Measurements from ENCODE around the gene EYS.

The EYS gene

DNA sequence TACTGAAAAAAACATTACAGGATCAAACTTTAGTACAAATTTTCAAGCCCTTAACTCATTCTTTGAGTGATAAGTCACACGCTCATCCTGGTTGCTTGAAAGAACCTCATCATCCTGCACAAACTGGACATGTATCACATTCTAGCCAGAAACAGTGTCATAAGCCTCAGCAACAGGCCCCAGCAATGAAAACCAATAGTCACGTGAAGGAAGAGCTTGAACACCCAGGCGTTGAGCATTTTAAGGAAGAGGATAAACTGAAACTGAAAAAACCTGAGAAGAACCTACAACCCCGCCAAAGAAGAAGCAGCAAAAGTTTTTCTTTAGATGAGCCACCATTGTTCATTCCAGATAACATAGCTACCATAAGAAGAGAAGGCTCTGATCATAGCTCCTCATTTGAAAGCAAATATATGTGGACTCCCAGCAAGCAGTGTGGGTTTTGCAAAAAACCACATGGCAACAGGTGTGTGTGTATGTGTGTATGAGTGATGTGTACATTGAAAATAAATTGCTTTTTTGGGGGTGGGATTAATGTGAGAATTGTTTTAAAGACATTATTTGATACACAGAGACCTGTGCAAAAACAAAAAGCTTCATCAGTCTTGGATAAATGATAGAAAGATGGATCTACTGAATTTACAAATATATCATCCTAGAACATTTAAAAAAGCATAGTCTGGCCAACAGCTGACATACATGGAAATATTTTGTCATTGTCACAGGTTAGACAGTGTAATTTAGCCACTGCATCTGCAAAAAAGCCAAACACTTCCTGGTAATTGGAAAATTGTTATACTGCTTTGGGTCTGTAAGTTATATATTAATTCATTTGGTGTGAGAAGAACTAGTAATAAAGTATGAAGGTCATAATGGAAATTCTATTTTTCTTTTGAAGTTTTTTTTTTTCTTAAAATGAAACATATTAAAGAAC is 2021.3 kb downstream of the EYS start:
- TF ChIP-seq, protein P1, sequence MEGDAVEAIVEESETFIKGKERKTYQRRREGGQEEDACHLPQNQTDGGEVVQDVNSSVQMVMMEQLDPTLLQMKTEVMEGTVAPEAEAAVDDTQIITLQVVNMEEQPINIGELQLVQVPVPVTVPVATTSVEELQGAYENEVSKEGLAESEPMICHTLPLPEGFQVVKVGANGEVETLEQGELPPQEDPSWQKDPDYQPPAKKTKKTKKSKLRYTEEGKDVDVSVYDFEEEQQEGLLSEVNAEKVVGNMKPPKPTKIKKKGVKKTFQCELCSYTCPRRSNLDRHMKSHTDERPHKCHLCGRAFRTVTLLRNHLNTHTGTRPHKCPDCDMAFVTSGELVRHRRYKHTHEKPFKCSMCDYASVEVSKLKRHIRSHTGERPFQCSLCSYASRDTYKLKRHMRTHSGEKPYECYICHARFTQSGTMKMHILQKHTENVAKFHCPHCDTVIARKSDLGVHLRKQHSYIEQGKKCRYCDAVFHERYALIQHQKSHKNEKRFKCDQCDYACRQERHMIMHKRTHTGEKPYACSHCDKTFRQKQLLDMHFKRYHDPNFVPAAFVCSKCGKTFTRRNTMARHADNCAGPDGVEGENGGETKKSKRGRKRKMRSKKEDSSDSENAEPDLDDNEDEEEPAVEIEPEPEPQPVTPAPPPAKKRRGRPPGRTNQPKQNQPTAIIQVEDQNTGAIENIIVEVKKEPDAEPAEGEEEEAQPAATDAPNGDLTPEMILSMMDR (IDR thresholded peaks at IDR 0.05), result no peak
- no peak for DNase-seq (ENCODE audit: low spot score)
- Histone ChIP-seq H3K27ac (no peak overlapping the region), H3K4me3 (no peak overlapping the region)

DNA sequence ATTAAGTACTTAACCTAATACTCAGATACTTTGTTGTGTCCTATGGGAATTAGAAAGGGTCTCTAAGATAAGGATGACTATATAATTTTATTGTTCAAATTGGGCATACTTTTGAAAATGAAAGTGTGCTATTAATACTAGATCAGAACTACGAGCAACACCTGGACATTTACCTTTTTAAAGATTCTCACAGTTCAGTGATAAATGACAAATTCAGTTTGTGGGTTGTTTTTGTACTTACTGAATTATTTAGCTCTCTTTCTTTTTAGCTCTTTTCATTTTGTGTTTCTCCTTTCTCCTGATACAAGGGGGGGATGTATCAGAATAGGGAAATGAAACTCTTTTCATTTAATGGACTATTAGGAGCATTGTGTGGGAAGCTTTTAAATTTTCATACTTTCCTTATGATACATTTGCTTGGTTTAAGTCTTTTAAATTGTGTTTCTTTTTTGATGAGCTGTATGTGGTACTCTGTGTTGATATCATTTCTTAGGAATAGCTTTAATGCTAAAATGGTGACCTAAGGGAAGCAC is 2023.9 kb downstream of the EYS start:
- Histone ChIP-seq H3K27ac (no peak overlapping the region), H3K4me3 (no peak overlapping the region)
- TF ChIP-seq, protein P1 (IDR thresholded peaks at IDR 0.05), result no peak
- DNase-seq (ENCODE audit: low spot score), result no peak

DNA sequence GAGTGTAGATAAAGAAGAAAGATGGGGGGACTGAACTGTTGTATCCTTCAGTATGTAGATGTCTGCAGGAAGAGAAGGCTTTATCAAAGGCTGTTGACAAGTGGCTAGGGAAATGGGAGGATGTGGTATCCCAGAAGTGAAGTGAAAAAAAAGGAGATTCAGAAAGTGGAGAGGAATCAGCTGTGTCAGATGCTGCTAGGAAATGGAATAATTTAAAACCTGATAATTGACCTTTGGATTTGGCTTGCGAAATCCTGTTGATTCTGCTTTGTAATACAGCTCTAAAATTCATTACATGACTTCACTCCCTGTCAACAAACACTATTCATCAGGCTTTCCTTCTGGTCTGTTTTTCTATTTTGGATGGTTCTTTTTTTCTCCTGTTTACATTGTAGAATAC is 2029.7 kb downstream of the EYS start:
- no peak overlapping the region for H3K27ac ChIP-seq
- TF ChIP-seq, protein P1 (IDR thresholded peaks at IDR 0.05), result no peak
- no peak for DNase-seq (ENCODE audit: low spot score)
- no peak overlapping the region for H3K4me3 ChIP-seq

DNA sequence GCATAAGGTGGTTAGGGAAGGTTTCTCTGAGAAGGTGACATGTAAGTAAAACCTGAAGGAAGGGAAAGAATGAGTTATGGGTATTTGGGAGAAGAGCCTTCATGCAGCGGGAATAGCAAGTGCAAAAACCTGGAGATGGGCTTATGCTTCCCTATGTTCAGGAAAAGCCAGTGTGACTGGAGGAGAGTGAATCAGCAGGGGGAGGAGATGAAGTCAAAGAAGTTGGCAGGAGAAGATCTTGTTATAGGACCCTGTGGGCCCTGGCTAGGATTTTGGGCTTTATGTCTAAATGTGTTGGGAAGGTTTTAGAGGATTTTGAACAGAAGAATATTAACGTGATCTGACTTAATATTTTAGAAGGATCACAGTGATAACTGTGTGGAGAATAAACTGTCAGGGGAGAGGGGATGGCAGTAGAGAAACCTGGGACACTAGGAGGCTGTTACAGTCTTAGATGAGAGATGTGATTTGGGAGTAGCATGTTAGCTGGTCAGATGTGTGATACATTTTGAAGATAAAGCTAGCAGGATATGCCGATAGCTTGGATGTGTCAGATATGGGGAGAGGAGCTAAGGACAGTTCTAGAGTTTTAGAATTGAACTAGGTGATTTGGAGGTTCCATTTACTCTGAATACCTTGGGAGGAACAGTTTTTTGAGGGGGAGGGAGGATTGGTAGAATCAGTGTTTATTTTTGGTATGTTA is 2030.5 kb downstream of the EYS start:
- DNase-seq (ENCODE audit: low spot score), result no peak
- Histone ChIP-seq H3K4me3 (no peak overlapping the region), H3K27ac (no peak overlapping the region)
- TF ChIP-seq, protein P1 (IDR thresholded peaks at IDR 0.05), result no peak

DNA sequence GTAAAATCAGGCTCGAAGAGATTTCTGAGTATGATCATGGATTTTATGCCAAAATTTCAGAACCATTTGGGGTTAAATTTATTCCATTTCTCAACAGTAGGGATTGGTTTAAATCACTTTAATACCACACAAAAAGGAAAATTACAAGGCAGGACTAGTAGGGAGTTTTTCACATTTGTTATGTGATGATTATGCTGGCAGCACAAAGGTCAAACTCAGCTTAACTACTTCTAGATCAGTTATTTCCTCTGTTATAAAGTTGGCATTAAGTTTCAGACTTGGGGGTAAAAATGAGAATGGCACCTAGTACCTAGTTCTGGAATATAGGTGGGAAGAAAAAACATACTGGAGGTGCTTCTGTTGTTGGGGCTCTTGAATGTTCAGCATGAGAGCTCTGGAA is 2031.9 kb downstream of the EYS start:
- TF ChIP-seq, protein P1 (IDR thresholded peaks at IDR 0.05), result no peak
- Histone ChIP-seq H3K27ac (no peak overlapping the region), H3K4me3 (no peak overlapping the region)
- DNase-seq (ENCODE audit: low spot score), result no peak

DNA sequence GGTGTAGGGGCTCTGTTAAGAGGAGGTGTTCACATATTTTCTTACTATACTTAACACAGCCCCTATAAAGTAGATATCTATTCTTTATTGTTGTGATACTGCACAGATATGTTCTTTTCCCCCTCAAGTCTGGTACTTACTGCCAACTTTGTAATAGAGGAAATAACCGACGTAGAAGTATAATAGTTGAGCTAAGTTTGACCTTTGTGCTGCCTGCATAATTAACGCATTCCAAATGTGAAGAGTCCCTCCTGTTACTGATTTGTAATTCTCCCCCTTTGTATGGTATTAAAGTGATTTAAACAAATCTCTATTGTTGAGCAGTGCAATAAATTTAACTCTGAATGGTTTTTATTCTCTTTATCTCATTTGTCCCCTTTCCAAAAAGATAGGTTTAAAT is 2032.4 kb downstream of the EYS start:
- no peak overlapping the region for H3K4me3 ChIP-seq
- DNase-seq (ENCODE audit: low spot score), result no peak
- H3K27ac ChIP-seq, result no peak overlapping the region

More for the DNA sequence above, 2032.4 kb downstream of the EYS start:
- TF ChIP-seq, protein P1 (IDR thresholded peaks at IDR 0.05), result no peak
